ENCODE measurements around the gene PRSS53. TPM values are rescaled to one million over a fixed set of nuclear protein-coding genes. Genes with fewer than 3 reads are reported as not detected.
"Not testable (repeated sequence)": the region's sequence is repeated elsewhere in the genome, so short reads cannot be mapped to it uniquely, and the experiment has no call there.

PRSS53 gene
- total RNA-seq (1.1 TPM), polyA plus RNA-seq (4.7 TPM)

- no peak for DNase-seq (ENCODE audit: extremely low spot score)
- no peak within 1 kb of the TSS for H3K4me3 ChIP-seq (ENCODE audit: low read depth, low read length)
Observed at GRCh38 chr16:31088459-31089183, at the start of gene PRSS53. TSS of gene PRSS53 (minus strand) at chr16:31088943. CDS start at chr16:31088809, 134 bp downstream.

GRCh38 chr16:31136822-31137499 is 48.2 kb upstream of the PRSS53 start:
- not testable (repeated sequence) for DNase-seq (ENCODE audit: extremely low spot score); H3K27ac ChIP-seq (ENCODE audit: low read depth); H3K4me3 ChIP-seq (ENCODE audit: low read depth, low read length); H3K36me3 ChIP-seq (ENCODE audit: insufficient read depth); H3K4me1 ChIP-seq (ENCODE audit: insufficient read depth)
- WGBS, result 90% methylated on average over 20 of the region's 20 CpGs

More at GRCh38 chr16:31088459-31089183, at the start of gene PRSS53:
- peaks cover 2% of the 10 kb centered on the region for H3K36me3 ChIP-seq (ENCODE audit: insufficient read depth)
- no peak within 1 kb of the TSS for H3K27ac ChIP-seq (ENCODE audit: low read depth)
- 86% methylated on average over 15 of the region's 15 CpGs for WGBS
- H3K4me1 ChIP-seq (ENCODE audit: insufficient read depth), result peaks cover 2% of the 10 kb centered on the region

- Histone ChIP-seq H3K4me3 (ENCODE audit: low read depth, low read length) (no peak overlapping the region), H3K4me1 (ENCODE audit: insufficient read depth) (no peaks in the 10 kb centered on the region), H3K36me3 (ENCODE audit: insufficient read depth) (no peaks in the 10 kb centered on the region), H3K27ac (ENCODE audit: low read depth) (no peak overlapping the region)
- DNase-seq (ENCODE audit: extremely low spot score), result no peak
- WGBS, result 84% methylated on average over 6 of the region's 6 CpGs
Observed at GRCh38 chr16:31136287-31136662, 47.5 kb upstream of the PRSS53 start.

- DNase-seq (ENCODE audit: extremely low spot score), result no peak
Observed at GRCh38 chr16:31135535-31136286, 47.0 kb upstream of the PRSS53 start, which contains the start of gene PRSS8. TSS of gene PRSS8 (minus strand) at chr16:31135727. CDS start at chr16:31135498, 229 bp downstream.

GRCh38 chr16:31134625-31135534 is 46.1 kb upstream of the PRSS53 start:
- Histone ChIP-seq H3K4me3 (ENCODE audit: low read depth, low read length) (no peak overlapping the region), H3K4me1 (ENCODE audit: insufficient read depth) (no peaks in the 10 kb centered on the region), H3K27ac (ENCODE audit: low read depth) (no peak overlapping the region), H3K36me3 (ENCODE audit: insufficient read depth) (no peaks in the 10 kb centered on the region)
- 16% methylated on average over 18 of the region's 18 CpGs for WGBS
- DNase-seq (ENCODE audit: extremely low spot score), result no peak

More at GRCh38 chr16:31135535-31136286, 47.0 kb upstream of the PRSS53 start, which contains the start of gene PRSS8:
- Histone ChIP-seq H3K36me3 (ENCODE audit: insufficient read depth) (no peaks in the 10 kb centered on the region), H3K4me3 (ENCODE audit: low read depth, low read length) (no peak within 1 kb of the TSS), H3K4me1 (ENCODE audit: insufficient read depth) (no peaks in the 10 kb centered on the region), H3K27ac (ENCODE audit: low read depth) (no peak within 1 kb of the TSS)
- WGBS, result 44% methylated on average over 22 of the region's 22 CpGs

GRCh38 chr16:31134091-31134571 is 45.4 kb upstream of the PRSS53 start:
- H3K27ac ChIP-seq (ENCODE audit: low read depth), result no peak overlapping the region
- no peak overlapping the region for H3K4me3 ChIP-seq (ENCODE audit: low read depth, low read length)
- 27% methylated on average over 5 of the region's 5 CpGs for WGBS
- H3K36me3 ChIP-seq (ENCODE audit: insufficient read depth), result no peaks in the 10 kb centered on the region
- H3K4me1 ChIP-seq (ENCODE audit: insufficient read depth), result no peaks in the 10 kb centered on the region
- DNase-seq (ENCODE audit: extremely low spot score), result no peak

GRCh38 chr16:31133046-31133501 is 44.3 kb upstream of the PRSS53 start:
- DNase-seq (ENCODE audit: extremely low spot score), result no peak
- Histone ChIP-seq H3K4me1 (ENCODE audit: insufficient read depth) (no peaks in the 10 kb centered on the region), H3K36me3 (ENCODE audit: insufficient read depth) (no peaks in the 10 kb centered on the region), H3K4me3 (ENCODE audit: low read depth, low read length) (no peak overlapping the region), H3K27ac (ENCODE audit: low read depth) (no peak overlapping the region)
- WGBS, result 88% methylated on average over 6 of the region's 6 CpGs

GRCh38 chr16:31132303-31132979 is 43.7 kb upstream of the PRSS53 start:
- H3K4me1 ChIP-seq (ENCODE audit: insufficient read depth), result no peaks in the 10 kb centered on the region
- H3K4me3 ChIP-seq (ENCODE audit: low read depth, low read length), result no peak overlapping the region
- H3K36me3 ChIP-seq (ENCODE audit: insufficient read depth), result no peaks in the 10 kb centered on the region
- H3K27ac ChIP-seq (ENCODE audit: low read depth), result no peak overlapping the region
- DNase-seq (ENCODE audit: extremely low spot score), result no peak
- WGBS, result 85% methylated on average over 20 of the region's 20 CpGs

GRCh38 chr16:31131841-31132271 is 43.1 kb upstream of the PRSS53 start:
- no peak overlapping the region for H3K27ac ChIP-seq (ENCODE audit: low read depth)

GRCh38 chr16:31131416-31131815 is 42.7 kb upstream of the PRSS53 start:
- Histone ChIP-seq H3K4me1 (ENCODE audit: insufficient read depth) (no peaks in the 10 kb centered on the region), H3K36me3 (ENCODE audit: insufficient read depth) (no peaks in the 10 kb centered on the region)

More at GRCh38 chr16:31131841-31132271, 43.1 kb upstream of the PRSS53 start:
- whole genome bisulfite sequencing, result 87% methylated on average over 5 of the region's 5 CpGs
- DNase-seq (ENCODE audit: extremely low spot score), result no peak
- H3K36me3 ChIP-seq (ENCODE audit: insufficient read depth), result no peaks in the 10 kb centered on the region
- H3K4me1 ChIP-seq (ENCODE audit: insufficient read depth), result no peaks in the 10 kb centered on the region
- H3K4me3 ChIP-seq (ENCODE audit: low read depth, low read length), result no peak overlapping the region

GRCh38 chr16:31130899-31131298 is 42.2 kb upstream of the PRSS53 start:
- H3K27ac ChIP-seq (ENCODE audit: low read depth), result no peak overlapping the region
- DNase-seq (ENCODE audit: extremely low spot score), result no peak
- H3K36me3 ChIP-seq (ENCODE audit: insufficient read depth), result no peaks in the 10 kb centered on the region
- WGBS, result 67% methylated on average over 6 of the region's 6 CpGs
- no peaks in the 10 kb centered on the region for H3K4me1 ChIP-seq (ENCODE audit: insufficient read depth)
- no peak overlapping the region for H3K4me3 ChIP-seq (ENCODE audit: low read depth, low read length)

More at GRCh38 chr16:31131416-31131815, 42.7 kb upstream of the PRSS53 start:
- DNase-seq (ENCODE audit: extremely low spot score), result no peak
- WGBS, result 91% methylated on average over 11 of the region's 11 CpGs
- no peak overlapping the region for H3K4me3 ChIP-seq (ENCODE audit: low read depth, low read length)
- H3K27ac ChIP-seq (ENCODE audit: low read depth), result no peak overlapping the region

GRCh38 chr16:31130336-31130891 is 41.7 kb upstream of the PRSS53 start:
- WGBS, result 84% methylated on average over 10 of the region's 10 CpGs

More at GRCh38 chr16:31130336-31130891, 41.7 kb upstream of the PRSS53 start:
- Histone ChIP-seq H3K27ac (ENCODE audit: low read depth) (no peak overlapping the region), H3K36me3 (ENCODE audit: insufficient read depth) (no peaks in the 10 kb centered on the region), H3K4me3 (ENCODE audit: low read depth, low read length) (no peak overlapping the region), H3K4me1 (ENCODE audit: insufficient read depth) (no peaks in the 10 kb centered on the region)
- no peak for DNase-seq (ENCODE audit: extremely low spot score)
